ENCODE data around the gene CPNE6. TPM values are rescaled to one million over a fixed set of nuclear protein-coding genes. Genes with fewer than 3 reads are reported as not detected.
"Not testable (repeated sequence)": the region's sequence is repeated elsewhere in the genome, so short reads cannot be mapped to it uniquely, and the experiment has no call there.

CPNE6 gene
- total and polyA plus RNA-seq, 4 experiments from 2014 or later: 0.04 TPM; not detected in 3

DNA sequence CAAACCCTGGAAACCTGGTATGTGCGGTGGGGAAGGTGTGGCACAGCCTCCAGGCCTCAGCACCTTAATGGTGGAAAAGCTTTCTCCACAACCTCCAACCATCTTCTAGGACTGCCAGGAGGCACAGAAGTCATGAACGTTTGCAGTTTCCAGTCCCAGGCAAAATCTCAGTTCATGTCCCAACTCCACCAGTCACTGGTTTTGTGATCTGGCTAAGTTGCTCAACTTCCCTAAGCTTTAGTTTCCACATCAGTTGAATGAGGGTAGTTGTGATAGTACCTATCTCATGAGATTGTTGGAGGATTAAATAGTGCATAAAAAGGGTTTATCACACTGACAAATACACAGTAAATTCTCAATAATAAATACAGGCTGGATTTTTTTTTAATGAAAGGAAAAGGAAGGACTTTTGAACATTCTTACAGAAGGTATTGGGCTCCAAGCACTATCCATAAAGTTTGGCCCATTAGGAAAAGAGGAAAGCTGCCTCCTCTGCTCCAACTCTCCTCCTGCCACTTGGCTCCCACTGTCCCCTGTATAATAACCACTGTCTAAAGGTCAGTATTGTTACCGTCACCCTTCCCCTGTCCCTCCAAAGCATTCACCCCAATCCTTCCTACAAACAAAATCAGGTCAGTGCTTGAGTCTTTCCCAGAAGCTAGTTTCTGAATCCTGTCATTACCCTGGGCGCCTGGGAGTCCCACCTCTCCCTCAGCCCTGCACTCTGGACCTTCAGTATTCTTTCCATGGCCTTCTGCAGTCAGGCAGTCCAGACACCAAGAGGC is 29.0 kb downstream of the CPNE6 start:
- Mint-ChIP-seq H3K27me3 (no peaks in the 10 kb centered on the region), H3K36me3 (peaks cover 41 to 46% of the 10 kb centered on the region in 2 donors)
- POLR2A ChIA-PET (ENCODE audit: partially characterized antibody): interaction anchor here (1.8 kb wide), 1 partner anchor 13 kb away, joined by 6 read pairs; the partner anchor contains the start of gene DCAF11

GRCh38 chr14:24100982-24101494 is 29.7 kb downstream of the CPNE6 start:
- Histone ChIP-seq H3K4me3 (ENCODE audit: low read length in 2 of 2) (no peak overlapping the region), H3K27ac (ENCODE audit: low read depth, low read length) (no peak overlapping the region), H3K27me3 (ENCODE audit: insufficient read depth, low read length) (no peaks in the 10 kb centered on the region), H3K4me1 (ENCODE audit: insufficient read depth, low read length) (peaks cover 3% of the 10 kb centered on the region), H3K36me3 (ENCODE audit: insufficient read depth, low read length) (peaks cover 28% of the 10 kb centered on the region), H3K9me3 (ENCODE audit: control insufficient read depth in 1 of 2, low read length in 2 of 2) (no peaks in the 10 kb centered on the region)
- Mint-ChIP-seq H3K4me3 (no peak overlapping the region), H3K36me3 (peaks cover 37 to 46% of the 10 kb centered on the region in 2 donors), H3K27me3 (no peaks in the 10 kb centered on the region), H3K9me3 (no peaks in the 10 kb centered on the region), H3K27ac (peak overlapping the region in 1 of 7 donors; percentile 42), H3K4me1 (peaks cover 5 to 9% (median 7%) of the 10 kb centered on the region in 4 donors)
- POLR2A ChIA-PET (ENCODE audit: partially characterized antibody): interaction anchor here (1.8 kb wide), 1 partner anchor 13 kb away, joined by 6 read pairs; the partner anchor contains the start of gene DCAF11
- CTCF ChIA-PET (ENCODE audit: partially characterized antibody): interaction anchor here (1.2 to 11.5 kb wide), 3 partner anchors 7 to 42 kb away, joined by 5 to 412 read pairs (median 392); partner anchors contain the start of gene PCK2
- no peak for DNase-seq
- intact Hi-C loops (cut with micrococcal nuclease): no loop called here

More for the DNA sequence above, 29.0 kb downstream of the CPNE6 start:
- Histone ChIP-seq H3K9me3 (ENCODE audit: control insufficient read depth in 1 of 2, low read length in 2 of 2) (no peaks in the 10 kb centered on the region), H3K36me3 (ENCODE audit: insufficient read depth, low read length) (peaks cover 28% of the 10 kb centered on the region), H3K27ac (ENCODE audit: low read depth, low read length) (no peak overlapping the region), H3K27me3 (ENCODE audit: insufficient read depth, low read length) (no peaks in the 10 kb centered on the region), H3K4me3 (ENCODE audit: low read length in 2 of 2) (no peak overlapping the region), H3K4me1 (ENCODE audit: insufficient read depth, low read length) (peaks cover 9% of the 10 kb centered on the region)
- Mint-ChIP-seq H3K9me3 (no peaks in the 10 kb centered on the region), H3K4me1 (peaks cover 9 to 14% (median 11%) of the 10 kb centered on the region in 4 donors), H3K4me3 (no peak overlapping the region), H3K27ac (peak overlapping the region in 1 of 7 donors; percentile 13)
- intact Hi-C loops (cut with micrococcal nuclease): no loop called here
- CTCF ChIA-PET (ENCODE audit: partially characterized antibody): interaction anchor here (1.0 to 11.5 kb wide), 3 partner anchors 7 to 63 kb away, joined by 3 to 412 read pairs (median 5); partner anchors contain the start of gene PCK2
- no peak for DNase-seq

GRCh38 chr14:24102357-24103048 is 31.1 kb downstream of the CPNE6 start:
- Mint-ChIP-seq H3K36me3 (peaks cover 39 to 46% of the 10 kb centered on the region in 2 donors), H3K9me3 (no peaks in the 10 kb centered on the region), H3K27ac (peak overlapping the region in 2 of 7 donors; percentile 36 to 46), H3K4me1 (peaks cover 0 to 2% (median 0%) of the 10 kb centered on the region in 4 donors), H3K27me3 (no peaks in the 10 kb centered on the region), H3K4me3 (no peak overlapping the region)
- intact Hi-C loops (cut with micrococcal nuclease): no loop called here
- no peak overlapping the region for H3K27ac ChIP-seq (ENCODE audit: low read depth, low read length)
- CTCF ChIA-PET (ENCODE audit: partially characterized antibody): interaction anchor here (10.4 to 11.5 kb wide), 2 partner anchors 9 to 43 kb away, joined by 392 to 412 read pairs; partner anchors contain the start of gene PCK2
- POLR2A ChIA-PET (ENCODE audit: partially characterized antibody): interaction anchor here (0.7 to 1.3 kb wide), 2 partner anchors 12 to 51 kb away, joined by 3 read pairs; partner anchors contain the start of genes CARMIL3, DCAF11 and NRL
- H3K36me3 ChIP-seq (ENCODE audit: insufficient read depth, low read length): peaks cover 23% of the 10 kb centered on the region
- H3K27me3 ChIP-seq (ENCODE audit: insufficient read depth, low read length): no peaks in the 10 kb centered on the region
- no peak for DNase-seq
- H3K9me3 ChIP-seq (ENCODE audit: control insufficient read depth in 1 of 2, low read length in 2 of 2): no peaks in the 10 kb centered on the region
- no peak overlapping the region for H3K4me3 ChIP-seq (ENCODE audit: low read length in 2 of 2)
- no peaks in the 10 kb centered on the region for H3K4me1 ChIP-seq (ENCODE audit: insufficient read depth, low read length)

- H3K27me3 Mint-ChIP-seq: no peaks in the 10 kb centered on the region
- peaks cover 36 to 46% of the 10 kb centered on the region in 2 donors for H3K36me3 Mint-ChIP-seq
- Histone ChIP-seq H3K4me1 (ENCODE audit: insufficient read depth, low read length) (peaks cover 3% of the 10 kb centered on the region), H3K36me3 (ENCODE audit: insufficient read depth, low read length) (peaks cover 23% of the 10 kb centered on the region), H3K27me3 (ENCODE audit: insufficient read depth, low read length) (no peaks in the 10 kb centered on the region), H3K4me3 (ENCODE audit: low read length in 2 of 2) (no peak overlapping the region), H3K9me3 (ENCODE audit: control insufficient read depth in 1 of 2, low read length in 2 of 2) (no peaks in the 10 kb centered on the region), H3K27ac (ENCODE audit: low read depth, low read length) (no peak overlapping the region)
- no peak for DNase-seq
- no peak overlapping the region for H3K4me3 Mint-ChIP-seq
- ChIA-PET POLR2A (ENCODE audit: partially characterized antibody) (interaction anchor here (1.0 to 8.4 kb wide), 4 partner anchors 10 to 52 kb away, joined by 3 to 137 read pairs (median 4); partner anchors contain the start of genes CARMIL3, DCAF11 and PCK2), CTCF (ENCODE audit: partially characterized antibody) (interaction anchor here (0.9 to 11.5 kb wide), 4 partner anchors 10 to 44 kb away, joined by 3 to 412 read pairs (median 198); partner anchors contain the start of gene PCK2)
- H3K9me3 Mint-ChIP-seq: no peaks in the 10 kb centered on the region
- H3K27ac Mint-ChIP-seq: peak overlapping the region in 1 of 7 donors; percentile 12
- intact Hi-C loops (cut with micrococcal nuclease): no loop called here
- H3K4me1 Mint-ChIP-seq: peaks cover under 1 to 6% (median 5%) of the 10 kb centered on the region in 4 donors
Observed at GRCh38 chr14:24103451-24103850, 32.1 kb downstream of the CPNE6 start.

GRCh38 chr14:24105609-24106239 is 34.4 kb downstream of the CPNE6 start:
- H3K4me3 Mint-ChIP-seq; intact Hi-C loops (cut with micrococcal nuclease); H3K9me3 Mint-ChIP-seq; H3K4me3 ChIP-seq (ENCODE audit: low read length in 2 of 2); H3K27me3 Mint-ChIP-seq; DNase-seq; H3K27me3 ChIP-seq (ENCODE audit: insufficient read depth, low read length); H3K27ac ChIP-seq (ENCODE audit: low read depth, low read length); H3K9me3 ChIP-seq (ENCODE audit: control insufficient read depth in 1 of 2, low read length in 2 of 2): not testable (repeated sequence)
- Histone ChIP-seq H3K4me1 (ENCODE audit: insufficient read depth, low read length) (peaks cover 14% of the 10 kb centered on the region), H3K36me3 (ENCODE audit: insufficient read depth, low read length) (peaks cover 11% of the 10 kb centered on the region)
- H3K36me3 Mint-ChIP-seq: peaks cover 23 to 32% of the 10 kb centered on the region in 2 donors
- H3K27ac Mint-ChIP-seq: peak overlapping the region in 3 of 7 donors; percentile 16 to 38 (median 34)
- CTCF ChIA-PET (ENCODE audit: partially characterized antibody): interaction anchor here (0.6 to 11.5 kb wide), 4 partner anchors 12 to 64 kb away, joined by 3 to 412 read pairs (median 198); partner anchors contain the start of gene PCK2
- POLR2A ChIA-PET (ENCODE audit: partially characterized antibody): interaction anchor here (0.7 to 8.4 kb wide), 5 partner anchors 8 to 55 kb away, joined by 3 to 137 read pairs (median 7); partner anchors contain the start of genes DCAF11, IRF9, NRL and PCK2
- peaks cover 6 to 14% (median 12%) of the 10 kb centered on the region in 4 donors for H3K4me1 Mint-ChIP-seq

DNA sequence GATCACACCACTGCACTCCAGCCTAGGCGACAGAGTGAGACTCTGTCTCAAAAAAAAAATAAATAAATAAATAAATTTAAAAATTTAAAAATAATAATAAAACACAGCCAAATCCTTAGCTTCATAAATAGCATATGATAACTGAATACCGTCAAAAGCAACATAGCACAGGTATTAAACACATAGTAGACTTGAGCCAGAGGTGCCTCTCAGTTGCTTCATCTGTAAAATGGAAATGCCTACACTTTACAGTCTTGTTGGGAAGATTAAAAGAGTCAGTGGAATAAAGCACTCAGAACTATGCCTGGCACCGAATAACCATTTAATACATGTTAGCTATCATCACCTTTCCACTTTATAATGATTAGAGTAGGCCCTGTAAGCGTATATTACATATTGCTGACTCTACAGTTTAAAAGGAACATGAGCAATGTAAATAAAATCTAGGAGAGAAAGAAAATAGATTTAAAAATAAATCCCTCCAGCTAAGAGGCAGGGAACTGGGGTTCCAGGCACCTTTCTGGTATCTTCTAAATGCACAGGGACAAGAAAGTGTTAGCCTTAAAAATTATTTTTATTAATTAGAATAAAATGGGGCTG is 35.4 kb downstream of the CPNE6 start:
- no peaks in the 10 kb centered on the region for H3K27me3 Mint-ChIP-seq
- peaks cover 11% of the 10 kb centered on the region for H3K36me3 ChIP-seq (ENCODE audit: insufficient read depth, low read length)
- H3K4me1 Mint-ChIP-seq: peaks cover 6 to 14% (median 12%) of the 10 kb centered on the region in 4 donors
- ChIA-PET CTCF (ENCODE audit: partially characterized antibody) (interaction anchor here (0.6 to 11.5 kb wide), 11 partner anchors 13 to 191 kb away, joined by 3 to 412 read pairs (median 4); partner anchors contain the start of genes CARMIL3, IRF9, PCK2 and PSME1), POLR2A (ENCODE audit: partially characterized antibody) (interaction anchor here (2.5 to 8.4 kb wide), 6 partner anchors 14 to 49 kb away, joined by 10 to 137 read pairs (median 37); partner anchors contain the start of genes EMC9, PCK2, PSME1 and PSME2)
- H3K9me3 Mint-ChIP-seq: no peaks in the 10 kb centered on the region
- no peak overlapping the region for H3K4me3 ChIP-seq (ENCODE audit: low read length in 2 of 2)
- no peak overlapping the region for H3K4me3 Mint-ChIP-seq
- no peak overlapping the region for H3K27ac ChIP-seq (ENCODE audit: low read depth, low read length)
- no peak overlapping the region for H3K27ac Mint-ChIP-seq
- H3K9me3 ChIP-seq (ENCODE audit: control insufficient read depth in 1 of 2, low read length in 2 of 2): no peaks in the 10 kb centered on the region
- DNase-seq: no peak
- intact Hi-C loops (cut with micrococcal nuclease): no loop called here
- peaks cover 20 to 29% of the 10 kb centered on the region in 2 donors for H3K36me3 Mint-ChIP-seq
- H3K4me1 ChIP-seq (ENCODE audit: insufficient read depth, low read length): peaks cover 14% of the 10 kb centered on the region
- H3K27me3 ChIP-seq (ENCODE audit: insufficient read depth, low read length): no peaks in the 10 kb centered on the region
